SU-DHL-6 (cell line): ENCODE results near the gene RSPH9.
"Not testable (repeated sequence)": the region's sequence is repeated elsewhere in the genome, so short reads cannot be mapped to it uniquely, and the experiment has no call there.

Experiments
- H2AFZ ChIP-seq: fragments of 200-600 bp; sonication (generic); 2 replicates; pipeline ENCODE4 v1.6.1; 2014; ENCODE audit warnings: low read depth, mild to moderate bottlenecking, moderate library complexity, mixed read lengths, antibody characterized with exemption, low read length; ENCODE audit not compliant: severe bottlenecking
- H3F3A ChIP-seq: fragments of 200-600 bp; shearing (Covaris generic); 2 replicates; pipeline ENCODE4 v1.6.0; 2016; ENCODE audit warnings: antibody characterized with exemption, mild to moderate bottlenecking; ENCODE audit not compliant: insufficient read depth
- H3K27ac ChIP-seq: fragments of 200-600 bp; sonication (generic); 2 replicates; pipeline ENCODE4 v1.5.1; 2016; ENCODE audit warnings: low read depth, mild to moderate bottlenecking, low read length, moderate library complexity, mixed read lengths
- H3K27me3 ChIP-seq: fragments of 200-600 bp; sonication (generic), shearing (Covaris generic); 2 replicates; pipeline ENCODE4 v1.6.0; 2014; ENCODE audit warnings: mild to moderate bottlenecking, low read length
- H3K36me3 ChIP-seq: fragments of 200-600 bp; sonication (generic); 2 replicates; pipeline ENCODE4 v1.6.1; 2014; ENCODE audit warnings: mild to moderate bottlenecking, low read length, mixed read lengths
- H3K4me2 ChIP-seq: fragments of 300-600, 200-600 bp; shearing (Covaris generic), sonication (generic); 2 replicates; pipeline ENCODE4 v1.6.0; 2014; ENCODE audit warnings: low read length, low read depth, mild to moderate bottlenecking; ENCODE audit not compliant: poor library complexity, severe bottlenecking
- H3K4me3 ChIP-seq: fragments of 200-600 bp; sonication (generic); 2 replicates; pipeline ENCODE4 v1.5.1; 2014; ENCODE audit warnings: antibody characterized with exemption, low read length, mild to moderate bottlenecking, mixed read lengths; ENCODE audit not compliant: insufficient read depth, poor library complexity, severe bottlenecking
- H3K79me2 ChIP-seq: fragments of 200-600 bp; sonication (generic); 2 replicates; pipeline ENCODE4 v1.6.1; 2014; ENCODE audit warnings: mild to moderate bottlenecking, low read length, moderate library complexity; ENCODE audit not compliant: insufficient read depth
- H3K9ac ChIP-seq: fragments of 200-600 bp; sonication (generic); 2 replicates; pipeline ENCODE4 v1.7.0; 2014; ENCODE audit warnings: mild to moderate bottlenecking, low read length
- H3K9me2 ChIP-seq: fragments of 200-600 bp; sonication (generic); replicated peaks from 2 replicates; pipeline ENCODE4 v1.6.1; 2014; ENCODE audit warnings: low read length; ENCODE audit not compliant: insufficient read depth
- H3K9me3 ChIP-seq: fragments of 200-600 bp; sonication (generic); 2 replicates; pipeline ENCODE4 v1.6.1; 2014; ENCODE audit warnings: low read length, mixed read lengths; ENCODE audit not compliant: insufficient read depth
- H4K20me1 ChIP-seq: fragments of 200-600 bp; sonication (generic); 2 replicates; pipeline ENCODE4 v1.6.1; 2014; ENCODE audit warnings: low read depth, mild to moderate bottlenecking, antibody characterized with exemption, low read length, moderate library complexity, mixed read lengths
- EZH2phosphoT487 ChIP-seq: fragments of 200-600 bp; sonication (generic), shearing (Covaris generic); conservative IDR thresholded peaks from 2 replicates; pipeline ENCODE4 v1.6.1; 2018; ENCODE audit warnings: mild to moderate bottlenecking, antibody characterized with exemption, low read length, moderate library complexity, mixed read lengths
- TF ChIP-seq, protein P1 (sequence below): fragments of 200-600 bp; sonication (generic); IDR thresholded peaks from one replicate; pipeline ENCODE4 v1.5.1; 2017; ENCODE audit warnings: antibody characterized with exemption, mild to moderate bottlenecking, low read length, moderate library complexity; ENCODE audit not compliant: insufficient read depth, poor library complexity, severe bottlenecking

The RSPH9 gene

GRCh38 chr6:43648248-43648647 is 3.4 kb downstream of the RSPH9 start:
- no peak overlapping the region for H3K27ac ChIP-seq
- H4K20me1 ChIP-seq: no peaks in the 10 kb centered on the region
- H3K9me2 ChIP-seq: no peaks in the 10 kb centered on the region
- H2AFZ ChIP-seq: no peak overlapping the region
- TF ChIP-seq EZH2phosphoT487: no peak
- H3K27me3 ChIP-seq: no peaks in the 10 kb centered on the region
- H3F3A ChIP-seq: peaks cover 7% of the 10 kb centered on the region
- no peaks in the 10 kb centered on the region for H3K36me3 ChIP-seq
- no peaks in the 10 kb centered on the region for H3K9me3 ChIP-seq
- no peak overlapping the region for H3K4me2 ChIP-seq
- H3K9ac ChIP-seq: no peak overlapping the region
- no peaks in the 10 kb centered on the region for H3K79me2 ChIP-seq
- H3K4me3 ChIP-seq: no peak overlapping the region

GRCh38 chr6:43652822-43653221 is 8.0 kb downstream of the RSPH9 start:
- H3K27me3 ChIP-seq, H3K27ac ChIP-seq, H3K4me2 ChIP-seq, H3K9ac ChIP-seq, H3K9me3 ChIP-seq, H3K36me3 ChIP-seq, H3K4me3 ChIP-seq, H4K20me1 ChIP-seq, H3F3A ChIP-seq, H2AFZ ChIP-seq, H3K79me2 ChIP-seq, H3K9me2 ChIP-seq: not testable (repeated sequence)

GRCh38 chr6:43657221-43657802 is 12.5 kb downstream of the RSPH9 start:
- no peaks in the 10 kb centered on the region for H3K36me3 ChIP-seq
- H3K79me2 ChIP-seq: no peaks in the 10 kb centered on the region
- no peak for TF ChIP-seq EZH2phosphoT487
- TF ChIP-seq, protein P1, sequence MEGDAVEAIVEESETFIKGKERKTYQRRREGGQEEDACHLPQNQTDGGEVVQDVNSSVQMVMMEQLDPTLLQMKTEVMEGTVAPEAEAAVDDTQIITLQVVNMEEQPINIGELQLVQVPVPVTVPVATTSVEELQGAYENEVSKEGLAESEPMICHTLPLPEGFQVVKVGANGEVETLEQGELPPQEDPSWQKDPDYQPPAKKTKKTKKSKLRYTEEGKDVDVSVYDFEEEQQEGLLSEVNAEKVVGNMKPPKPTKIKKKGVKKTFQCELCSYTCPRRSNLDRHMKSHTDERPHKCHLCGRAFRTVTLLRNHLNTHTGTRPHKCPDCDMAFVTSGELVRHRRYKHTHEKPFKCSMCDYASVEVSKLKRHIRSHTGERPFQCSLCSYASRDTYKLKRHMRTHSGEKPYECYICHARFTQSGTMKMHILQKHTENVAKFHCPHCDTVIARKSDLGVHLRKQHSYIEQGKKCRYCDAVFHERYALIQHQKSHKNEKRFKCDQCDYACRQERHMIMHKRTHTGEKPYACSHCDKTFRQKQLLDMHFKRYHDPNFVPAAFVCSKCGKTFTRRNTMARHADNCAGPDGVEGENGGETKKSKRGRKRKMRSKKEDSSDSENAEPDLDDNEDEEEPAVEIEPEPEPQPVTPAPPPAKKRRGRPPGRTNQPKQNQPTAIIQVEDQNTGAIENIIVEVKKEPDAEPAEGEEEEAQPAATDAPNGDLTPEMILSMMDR: no peak
- H3K4me3 ChIP-seq: no peak overlapping the region
- no peaks in the 10 kb centered on the region for H3K9me2 ChIP-seq
- H3K9me3 ChIP-seq: no peaks in the 10 kb centered on the region
- H4K20me1 ChIP-seq: no peaks in the 10 kb centered on the region
- no peak overlapping the region for H3K4me2 ChIP-seq
- no peaks in the 10 kb centered on the region for H3K27me3 ChIP-seq
- no peak overlapping the region for H3K27ac ChIP-seq
- no peak overlapping the region for H2AFZ ChIP-seq
- H3F3A ChIP-seq: no peaks in the 10 kb centered on the region
- H3K9ac ChIP-seq: no peak overlapping the region

DNA sequence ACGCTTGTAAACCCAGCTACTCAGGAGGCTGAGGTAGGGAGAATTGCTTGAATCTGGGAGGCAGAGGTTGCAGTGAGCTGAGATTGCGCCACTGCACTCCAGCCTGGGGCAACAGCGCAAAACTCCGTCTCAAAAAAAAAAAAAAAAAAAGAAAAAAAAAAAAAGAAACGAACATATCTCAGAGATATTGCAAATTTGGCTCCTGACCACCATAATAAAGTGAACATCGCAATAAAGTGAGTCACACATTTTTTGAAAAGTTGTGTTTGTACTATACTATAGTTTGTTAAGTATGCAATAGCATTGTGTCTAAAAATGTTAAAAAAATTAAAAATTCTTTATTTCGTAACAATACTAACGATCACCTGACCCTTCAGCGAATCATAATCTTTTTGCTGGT is 13.3 kb downstream of the RSPH9 start:
- Histone ChIP-seq H2AFZ (no peak overlapping the region), H3K9ac (no peak overlapping the region), H3K79me2 (no peaks in the 10 kb centered on the region), H3K27ac (no peak overlapping the region), H3F3A (no peaks in the 10 kb centered on the region), H3K36me3 (no peaks in the 10 kb centered on the region), H3K4me2 (no peak overlapping the region), H3K4me3 (no peak overlapping the region), H3K9me2 (no peaks in the 10 kb centered on the region), H3K9me3 (no peaks in the 10 kb centered on the region), H4K20me1 (no peaks in the 10 kb centered on the region), H3K27me3 (no peaks in the 10 kb centered on the region)
- TF ChIP-seq, protein P1: no peak
- TF ChIP-seq EZH2phosphoT487: no peak

GRCh38 chr6:43662948-43663347 is 18.1 kb downstream of the RSPH9 start:
- H4K20me1 ChIP-seq, H3K27ac ChIP-seq, H3F3A ChIP-seq, H3K4me2 ChIP-seq, H3K27me3 ChIP-seq, H3K9ac ChIP-seq, H3K36me3 ChIP-seq, H2AFZ ChIP-seq, H3K9me2 ChIP-seq, H3K79me2 ChIP-seq, H3K9me3 ChIP-seq, H3K4me3 ChIP-seq: not testable (repeated sequence)
